Superior temporal gyrus (tissue), 1 donor: ENCODE results near the gene NCAPH2.

Source experiments
- DNase-seq: peaks from one replicate; pipeline ENCODE4 v3.0.0-alpha.2; 2016; ENCODE audit errors: extremely low spot score

Gene NCAPH2

GRCh38 chr22:50474710-50475651 is 33.0 kb upstream of the NCAPH2 start, which contains the start of gene SBF1:
TSS of gene SBF1 (minus strand) at chr22:50475035. CDS start at chr22:50474840, 195 bp downstream.
- peak; percentile 92 for DNase-seq

- no peak for DNase-seq
Observed at GRCh38 chr22:50475652-50476002, 32.4 kb upstream of the NCAPH2 start.

- no peak for DNase-seq
Observed at GRCh38 chr22:50476868-50477267, 31.2 kb upstream of the NCAPH2 start.

- no peak for DNase-seq
Observed at GRCh38 chr22:50477923-50478322, 30.1 kb upstream of the NCAPH2 start.

- no peak for DNase-seq
Observed at GRCh38 chr22:50479721-50480120, 28.3 kb upstream of the NCAPH2 start.

- DNase-seq = no peak
Observed at GRCh38 chr22:50481045-50481439, 27.0 kb upstream of the NCAPH2 start.

GRCh38 chr22:50481440-50482106 is 26.5 kb upstream of the NCAPH2 start, which contains the start of gene ADM2:
TSS of gene ADM2 (plus strand) at chr22:50481543. CDS start at chr22:50481848, 305 bp downstream.
- DNase-seq = no peak

GRCh38 chr22:50482107-50483074 is 25.6 kb upstream of the NCAPH2 start:
- no peak for DNase-seq

- DNase-seq = no peak
Observed at GRCh38 chr22:50483106-50483505, 24.9 kb upstream of the NCAPH2 start.

- DNase-seq = no peak
Observed at GRCh38 chr22:50483556-50483955, 24.5 kb upstream of the NCAPH2 start.

GRCh38 chr22:50483977-50484853 is 23.8 kb upstream of the NCAPH2 start:
- no peak for DNase-seq

- DNase-seq = no peak
Observed at GRCh38 chr22:50485221-50486131, 22.5 kb upstream of the NCAPH2 start.

- DNase-seq = no peak
Observed at GRCh38 chr22:50486561-50487289, 21.3 kb upstream of the NCAPH2 start, which contains the start of gene MIOX. TSS of gene MIOX (plus strand) at chr22:50486859. CDS start at chr22:50486898, 39 bp downstream.

GRCh38 chr22:50487290-50488005 is 20.6 kb upstream of the NCAPH2 start:
- no peak for DNase-seq

- DNase-seq = no peak
Observed at GRCh38 chr22:50488006-50488677, 19.9 kb upstream of the NCAPH2 start.

GRCh38 chr22:50488886-50489285 is 19.1 kb upstream of the NCAPH2 start:
- DNase-seq = no peak
